Activated effector memory CD4-positive, alpha-beta T cell treated with anti-CD3 and anti-CD28 coated beads, Interleukin-2, amount 50 U/mL, for 16 hours (primary cell): ENCODE measurements around the gene SMAD6.

Experiments
- DNase-seq: peaks from one replicate; pipeline ENCODE4 v3.0.0-alpha.2; 2020

SMAD6 gene

DNA sequence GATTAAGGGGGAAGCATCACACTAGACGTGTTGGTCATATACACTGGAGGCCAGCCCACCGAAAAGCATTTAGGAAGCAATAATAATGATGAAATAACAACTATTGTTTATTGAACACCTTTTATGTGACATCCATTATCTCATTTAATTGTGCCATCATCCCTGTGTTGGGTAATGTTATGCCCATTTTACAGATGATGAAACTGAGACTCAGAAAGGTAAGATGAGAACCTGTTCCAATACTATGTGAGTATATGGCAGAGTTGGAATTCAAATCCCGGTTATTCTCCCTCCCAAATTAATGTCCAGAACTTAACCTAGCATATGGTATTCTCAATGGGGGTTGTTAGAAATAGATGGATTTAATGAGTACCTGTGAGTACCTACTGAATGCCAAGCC lies 99.2 kb downstream of the SMAD6 start:
- no peak for DNase-seq

DNA sequence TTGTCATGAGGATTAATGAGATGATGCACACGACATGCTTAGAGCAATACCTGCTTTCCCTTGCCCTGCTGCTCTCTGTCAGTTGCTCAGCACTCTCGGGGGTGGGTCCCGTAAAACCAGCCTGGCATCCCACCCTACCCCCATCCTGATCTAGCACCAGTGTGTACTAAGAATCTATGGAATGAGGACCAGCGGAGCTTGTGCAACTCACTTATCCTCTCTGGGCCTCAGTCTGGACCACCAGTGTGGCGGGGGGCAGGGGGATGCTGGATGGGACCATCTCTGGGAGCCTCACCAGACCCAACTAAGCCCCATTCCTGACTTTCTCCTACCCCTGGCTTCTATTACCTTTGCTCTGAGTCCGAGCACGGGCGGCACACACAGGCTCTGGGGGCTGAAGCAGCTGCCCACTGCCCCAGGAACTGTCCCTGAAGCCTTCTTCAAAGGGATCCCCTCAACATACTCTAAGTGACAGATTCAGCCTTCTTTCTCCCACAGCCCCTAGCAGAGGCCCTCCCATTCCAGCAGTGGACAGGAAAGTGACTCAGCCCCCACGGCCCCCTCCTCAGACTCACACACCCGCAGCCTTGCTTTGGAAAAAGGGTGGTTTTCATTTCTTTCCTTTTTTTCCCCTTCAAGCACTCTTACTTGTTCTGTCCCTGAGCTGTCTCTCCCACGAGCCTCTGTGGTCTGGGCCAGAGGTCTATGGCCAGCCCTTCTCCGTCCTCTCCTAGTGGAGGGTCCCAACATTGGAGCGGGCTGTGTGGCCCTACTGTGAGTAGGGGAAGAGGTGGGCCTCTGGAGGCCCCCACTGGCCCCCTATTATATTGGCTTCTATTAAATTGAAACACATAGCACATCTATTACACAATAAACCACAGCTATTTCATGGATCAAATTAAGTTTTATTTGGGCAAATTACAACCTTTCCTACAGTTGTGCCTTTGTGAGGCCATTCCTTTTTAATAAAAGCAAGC lies 100.3 kb downstream of the SMAD6 start:
- DNase-seq, result peak; percentile 55

DNA sequence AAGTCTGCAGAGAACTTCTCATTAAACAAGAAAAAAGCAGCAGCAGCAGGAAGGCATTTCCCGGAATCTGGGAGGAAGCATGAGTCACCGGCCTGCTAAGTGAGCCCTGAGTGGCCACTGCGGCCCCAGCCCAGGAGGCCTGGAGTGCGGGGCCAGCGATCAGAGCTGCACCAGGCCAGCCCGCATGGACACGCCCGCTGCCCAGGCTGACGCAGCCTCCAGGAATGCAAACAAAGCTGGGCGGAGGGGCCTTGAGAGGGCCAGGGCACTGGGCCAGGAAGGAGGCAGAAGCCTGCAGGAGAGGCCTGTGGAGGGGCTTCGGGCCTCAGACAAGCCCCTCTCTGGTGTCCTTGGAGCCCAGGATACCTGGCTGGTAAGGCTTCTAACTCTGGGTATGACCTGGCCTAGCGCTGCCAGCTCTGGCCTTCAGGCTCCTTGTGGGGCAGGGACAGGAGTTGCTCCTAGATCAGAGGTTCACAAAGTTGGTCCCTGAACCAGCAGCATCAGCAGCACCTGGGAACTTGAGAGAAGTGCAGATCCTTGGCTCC lies 101.2 kb downstream of the SMAD6 start:
- peak; percentile 46 for DNase-seq

GRCh38 chr15:66803749-66804148 lies 101.7 kb downstream of the SMAD6 start:
- no peak for DNase-seq

GRCh38 chr15:66805202-66805885 lies 103.3 kb downstream of the SMAD6 start:
- DNase-seq, result no peak

DNA sequence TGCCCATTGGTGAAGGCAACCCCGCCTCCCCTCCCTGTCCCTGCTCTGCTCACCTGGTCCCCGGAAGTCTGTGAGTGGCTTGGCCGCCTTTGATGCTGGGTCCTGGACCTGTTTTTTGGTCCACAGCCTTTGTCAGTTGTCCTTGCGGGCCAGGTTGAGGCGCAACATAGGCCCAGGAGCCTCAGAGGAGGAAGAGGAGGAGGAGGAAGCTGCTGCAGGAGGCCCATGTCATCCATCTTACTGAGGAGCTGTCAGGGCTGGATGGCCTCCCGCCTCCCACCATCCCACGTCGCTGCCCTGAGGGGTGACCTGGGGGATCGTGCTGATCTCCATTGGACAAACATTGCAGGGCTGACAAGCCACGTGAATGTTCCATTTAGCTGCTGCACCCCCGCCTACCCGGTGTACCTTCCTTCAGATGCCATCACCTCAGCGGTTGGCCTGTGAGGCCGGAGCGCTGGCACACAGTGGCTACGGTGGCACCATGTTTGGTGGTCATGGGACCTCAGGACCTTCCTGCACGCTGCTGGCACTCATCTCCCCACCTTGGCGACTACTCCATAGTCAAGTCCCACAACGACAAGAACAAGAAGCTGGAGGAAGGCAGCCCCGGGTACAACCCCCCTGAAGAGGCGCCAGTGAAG lies 106.3 kb downstream of the SMAD6 start:
- DNase-seq, result peak; percentile 27

DNA sequence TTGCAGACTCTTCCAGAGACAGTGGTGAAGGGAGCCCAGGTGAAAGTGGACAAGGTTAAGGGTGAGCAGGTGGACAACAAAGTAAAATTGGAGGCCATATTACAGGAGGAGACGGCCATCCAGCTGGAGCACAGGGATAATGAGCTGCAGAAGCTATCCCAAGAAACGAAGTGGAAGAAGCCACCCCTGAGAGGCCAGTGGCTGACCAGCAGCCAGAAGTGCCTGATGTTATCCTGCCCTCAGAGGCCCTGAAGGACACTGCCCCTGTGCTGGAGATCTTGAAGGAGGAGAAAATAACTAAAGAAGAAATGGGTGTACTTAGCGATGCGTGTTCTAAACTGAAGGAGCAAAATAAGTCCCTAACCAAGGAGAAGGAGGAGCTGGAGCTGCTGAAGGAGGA lies 107.6 kb downstream of the SMAD6 start:
- no peak for DNase-seq

- no peak for DNase-seq
Observed at GRCh38 chr15:66815318-66815717, 113.3 kb downstream of the SMAD6 start.

DNA sequence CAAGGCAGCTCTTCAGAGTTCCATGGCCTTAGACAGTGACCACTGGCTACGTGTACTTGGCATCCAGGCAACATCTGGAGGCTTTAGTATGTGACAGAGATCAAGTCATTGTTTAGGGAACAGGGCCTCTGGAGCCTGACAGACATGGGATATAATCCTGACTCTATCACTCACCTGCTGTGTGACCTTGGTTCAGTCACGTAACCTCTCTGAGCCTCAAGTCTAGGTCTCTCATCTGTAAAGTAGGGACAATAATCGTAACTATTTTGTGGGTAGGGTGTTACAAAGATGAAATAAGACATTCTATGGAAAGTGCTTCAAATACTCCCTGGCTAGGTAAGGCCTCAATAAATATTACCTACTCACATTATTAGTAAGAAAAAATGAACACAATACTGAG lies 114.2 kb downstream of the SMAD6 start:
- DNase-seq, result no peak

DNA sequence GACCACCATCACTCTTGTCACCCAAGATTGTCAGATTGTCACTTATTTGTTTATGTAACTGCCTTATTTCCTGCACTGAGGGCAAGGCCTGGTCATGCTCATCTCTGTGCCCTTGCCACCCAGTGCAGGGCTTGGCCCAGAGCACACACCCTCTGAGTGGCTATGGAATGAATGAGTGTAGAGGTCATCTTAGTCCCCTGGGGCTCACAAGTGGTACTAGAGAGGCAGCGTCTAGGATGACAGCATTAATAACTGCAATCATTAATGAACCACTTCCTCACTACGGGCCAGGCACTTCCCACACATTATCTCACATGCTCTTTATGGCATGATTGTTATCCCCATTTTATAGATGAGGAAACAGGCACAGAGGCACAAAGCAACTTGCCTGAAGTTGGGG lies 117.0 kb downstream of the SMAD6 start:
- peak; percentile 37 for DNase-seq

DNA sequence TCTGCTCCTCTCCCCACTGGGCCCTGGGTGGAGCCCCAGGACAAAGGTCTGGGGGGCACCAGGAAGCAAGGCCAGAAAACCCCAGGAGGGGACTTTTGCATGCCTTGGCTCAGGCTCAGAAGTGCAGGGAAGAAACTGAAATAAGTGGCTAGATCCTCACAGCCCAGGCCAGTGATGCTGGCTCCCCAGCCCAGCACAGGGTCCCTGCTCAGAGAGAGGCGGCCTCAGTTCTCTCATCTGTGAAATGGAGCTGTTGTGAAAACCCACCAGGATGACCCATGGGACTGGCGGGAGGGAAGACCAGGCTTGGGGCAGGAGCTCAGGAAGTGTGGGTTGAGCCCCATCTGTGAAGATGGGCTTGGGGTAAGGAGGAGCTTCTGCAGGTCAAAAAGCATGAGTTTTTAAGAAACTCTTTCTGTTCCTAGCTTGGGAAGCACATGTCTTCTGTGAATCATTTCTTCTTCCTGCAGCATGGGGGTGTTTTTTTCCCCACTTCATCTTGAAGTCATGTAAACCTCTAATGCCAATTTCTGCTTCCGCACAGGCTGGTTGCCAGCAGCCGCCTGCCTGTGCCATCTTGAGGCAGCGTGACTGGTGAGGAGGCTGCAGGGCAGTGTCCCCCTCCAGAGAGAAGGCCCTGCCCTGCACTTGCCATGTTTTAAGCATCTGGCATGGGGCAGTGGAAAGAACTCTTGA lies 118.6 kb downstream of the SMAD6 start:
- peak; percentile 31 for DNase-seq

- peak; percentile 6 for DNase-seq
Observed at GRCh38 chr15:66821307-66821706, 119.3 kb downstream of the SMAD6 start.

DNA sequence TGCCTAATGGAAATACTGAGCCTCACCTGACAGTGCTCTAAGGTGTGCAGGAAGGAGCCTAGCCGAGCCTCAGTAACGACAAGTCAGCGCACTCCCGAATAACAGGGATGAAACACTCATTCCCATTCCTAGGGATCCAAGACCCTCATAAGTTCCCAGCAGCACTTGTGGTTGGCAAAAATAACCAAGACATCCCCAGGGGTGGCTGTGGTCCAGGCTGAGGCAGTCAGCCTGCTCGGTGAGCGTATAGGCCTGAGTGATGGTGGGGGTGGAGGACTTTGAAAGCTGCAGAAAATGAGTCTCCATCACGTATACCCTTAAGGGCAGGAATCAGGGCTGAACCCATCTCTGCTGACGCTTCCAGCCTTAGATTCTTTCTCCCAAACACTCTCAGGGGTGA lies 120.1 kb downstream of the SMAD6 start:
- peak; percentile 31 for DNase-seq

- DNase-seq, result peak; percentile 33
Observed at GRCh38 chr15:66822576-66822975, 120.5 kb downstream of the SMAD6 start.

DNA sequence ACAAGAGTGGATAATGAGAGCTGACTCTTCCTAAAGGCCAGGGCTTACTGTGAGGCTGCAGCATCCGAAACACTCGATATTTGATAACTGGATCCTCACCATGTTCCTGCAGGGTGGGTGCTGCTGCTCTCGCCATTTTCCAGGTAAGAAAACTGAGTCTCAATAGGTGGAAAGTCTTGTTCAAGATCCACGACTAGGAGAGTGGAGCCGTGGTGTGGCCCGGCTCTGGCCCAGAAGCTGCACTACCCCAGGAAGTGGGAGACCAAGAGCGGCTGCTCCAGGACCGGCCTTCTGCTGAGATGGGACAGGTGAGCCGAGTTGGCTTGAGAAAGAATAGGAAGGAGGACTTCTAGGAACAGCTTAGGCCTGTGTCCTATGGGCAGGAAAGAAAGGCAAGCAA lies 121.6 kb downstream of the SMAD6 start:
- DNase-seq, result peak; percentile 4

GRCh38 chr15:66824424-66824823 lies 122.4 kb downstream of the SMAD6 start:
- DNase-seq, result peak; percentile 31

DNA sequence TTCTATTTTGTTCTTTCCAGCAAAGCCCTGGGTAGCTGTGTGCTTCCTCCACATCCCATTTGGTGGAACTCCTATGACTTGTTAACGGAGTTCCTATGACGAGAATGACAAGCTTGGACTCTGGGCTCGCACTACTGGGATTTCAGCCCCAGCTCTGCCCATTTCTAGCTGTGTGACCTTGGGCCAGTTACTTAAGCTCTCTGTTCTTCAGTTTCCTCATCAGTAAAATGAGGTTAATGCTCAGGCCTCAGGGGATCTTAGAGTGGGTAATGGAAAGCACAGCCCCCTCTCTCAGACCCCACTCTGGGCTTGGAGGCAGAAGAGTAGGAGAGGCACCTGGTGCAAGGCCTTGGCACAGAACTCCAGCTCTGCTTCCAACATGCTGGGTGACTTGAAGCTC lies 123.1 kb downstream of the SMAD6 start:
- no peak for DNase-seq

GRCh38 chr15:66825731-66826130 lies 123.7 kb downstream of the SMAD6 start:
- DNase-seq, result peak; percentile 43

DNA sequence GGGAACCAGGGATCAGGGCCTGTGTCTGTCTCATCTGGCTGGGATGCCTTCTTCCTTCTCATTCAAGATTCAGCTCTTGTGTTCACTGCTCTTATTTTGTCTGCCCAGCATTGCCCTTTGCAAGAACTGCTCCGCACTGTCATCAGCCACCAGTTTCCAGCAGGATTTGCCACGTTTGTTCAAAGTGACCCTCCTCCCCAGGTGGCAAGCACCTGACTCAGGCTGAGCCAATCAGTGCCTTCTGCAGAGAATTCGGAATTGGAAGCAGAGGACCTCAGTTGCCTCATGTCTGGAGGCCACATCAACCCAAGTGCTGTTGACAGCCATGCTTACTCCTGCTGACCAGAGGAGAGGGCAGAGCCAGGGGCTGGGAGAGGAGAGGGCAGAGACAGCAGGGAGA lies 124.5 kb downstream of the SMAD6 start:
- DNase-seq, result no peak

DNA sequence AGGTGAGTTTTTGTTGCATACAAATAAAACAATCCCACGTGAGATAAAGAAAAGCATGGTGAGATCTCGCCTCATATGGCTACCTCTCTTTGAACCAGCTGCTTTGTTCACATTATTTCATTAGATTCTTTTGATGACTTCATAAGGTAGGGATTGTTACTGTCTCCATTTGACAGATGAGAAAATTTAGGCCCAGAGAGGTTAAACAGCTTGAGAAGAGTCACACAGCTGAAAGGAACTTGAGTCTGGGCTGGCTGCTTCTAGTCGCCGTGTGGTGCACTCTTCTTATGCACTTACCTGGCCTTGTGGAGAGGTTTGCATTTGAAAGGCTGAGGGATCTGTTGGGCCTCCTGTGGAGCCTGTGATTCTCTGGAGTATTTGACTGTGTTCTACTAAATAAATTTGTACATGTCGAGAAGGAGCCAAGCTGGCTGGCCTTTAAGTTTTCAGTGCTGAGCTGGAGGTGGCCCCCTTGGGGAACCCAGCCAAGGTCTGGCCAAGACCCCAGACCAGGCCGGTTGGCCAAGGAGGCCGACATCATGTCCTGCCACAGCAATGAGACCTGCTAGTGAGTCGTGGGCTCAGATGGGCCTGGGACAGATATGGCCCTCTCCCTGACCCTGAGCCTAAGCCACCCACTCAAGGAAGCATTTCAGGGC lies 125.1 kb downstream of the SMAD6 start:
- DNase-seq, result no peak

DNA sequence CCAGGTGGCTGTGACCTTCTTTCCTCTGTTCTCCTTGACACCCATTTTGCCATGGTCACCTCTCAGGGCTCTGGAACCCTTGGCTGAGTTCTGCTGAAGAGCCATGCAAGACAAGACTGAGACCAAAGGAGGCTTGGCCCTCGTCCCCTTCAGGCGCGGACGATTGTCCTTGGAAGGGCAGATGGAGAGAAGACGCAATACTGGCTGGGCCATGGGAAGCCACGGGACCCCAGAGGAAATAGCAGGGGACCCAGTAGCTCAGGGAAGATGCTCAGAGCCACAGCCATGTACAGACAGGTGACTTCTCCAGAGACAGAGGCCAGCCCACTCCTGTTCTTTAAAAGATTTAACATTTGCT lies 125.6 kb downstream of the SMAD6 start:
- no peak for DNase-seq
